Measurements from ENCODE around the gene PLAGL2.

DNA sequence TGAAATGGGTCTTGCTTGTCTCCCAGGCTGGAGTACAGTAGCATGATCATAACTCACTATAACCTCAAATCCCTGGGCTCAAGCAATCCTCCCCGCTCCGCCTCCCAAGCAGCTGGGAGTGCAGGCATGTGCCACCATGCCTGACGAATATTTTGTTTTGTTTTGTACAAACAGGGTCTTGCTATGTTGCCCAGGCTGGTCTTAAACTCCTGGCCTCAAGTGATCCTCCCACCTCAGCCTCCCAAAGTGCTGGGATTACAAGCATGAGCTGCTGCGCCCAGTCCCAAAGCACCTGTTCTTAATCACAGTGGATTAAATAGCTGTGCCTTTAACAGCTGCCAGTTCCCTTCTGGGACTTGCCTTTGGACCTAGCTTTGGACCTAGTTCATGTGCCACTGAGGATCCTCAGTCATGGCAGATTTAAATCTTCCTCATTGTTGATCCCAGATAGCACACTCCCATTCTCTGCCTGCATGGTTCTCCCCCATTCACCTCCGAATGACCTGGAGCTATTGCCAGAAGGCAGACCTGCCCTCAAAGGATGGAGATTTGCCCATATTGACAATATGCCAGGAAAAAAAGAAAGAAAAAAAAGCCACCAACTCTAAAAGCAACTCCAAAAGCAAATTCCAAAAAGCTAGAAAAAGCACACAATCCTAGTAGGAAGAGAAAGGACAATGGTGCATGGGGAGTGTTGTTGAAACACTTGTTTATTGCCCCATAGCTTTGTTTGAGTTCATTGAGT is 10.8 kb upstream of the PLAGL2 start:
- TF ChIP-seq, protein P1, sequence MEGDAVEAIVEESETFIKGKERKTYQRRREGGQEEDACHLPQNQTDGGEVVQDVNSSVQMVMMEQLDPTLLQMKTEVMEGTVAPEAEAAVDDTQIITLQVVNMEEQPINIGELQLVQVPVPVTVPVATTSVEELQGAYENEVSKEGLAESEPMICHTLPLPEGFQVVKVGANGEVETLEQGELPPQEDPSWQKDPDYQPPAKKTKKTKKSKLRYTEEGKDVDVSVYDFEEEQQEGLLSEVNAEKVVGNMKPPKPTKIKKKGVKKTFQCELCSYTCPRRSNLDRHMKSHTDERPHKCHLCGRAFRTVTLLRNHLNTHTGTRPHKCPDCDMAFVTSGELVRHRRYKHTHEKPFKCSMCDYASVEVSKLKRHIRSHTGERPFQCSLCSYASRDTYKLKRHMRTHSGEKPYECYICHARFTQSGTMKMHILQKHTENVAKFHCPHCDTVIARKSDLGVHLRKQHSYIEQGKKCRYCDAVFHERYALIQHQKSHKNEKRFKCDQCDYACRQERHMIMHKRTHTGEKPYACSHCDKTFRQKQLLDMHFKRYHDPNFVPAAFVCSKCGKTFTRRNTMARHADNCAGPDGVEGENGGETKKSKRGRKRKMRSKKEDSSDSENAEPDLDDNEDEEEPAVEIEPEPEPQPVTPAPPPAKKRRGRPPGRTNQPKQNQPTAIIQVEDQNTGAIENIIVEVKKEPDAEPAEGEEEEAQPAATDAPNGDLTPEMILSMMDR (conservative IDR thresholded peaks at IDR 0.05; ENCODE audit: low read depth, low read length), result no peak
- TF ChIP-seq RFX5 (IDR thresholded peaks at IDR 0.05; ENCODE audit: low read depth, low read length), result no peak

All from IMR-90 (cell line).